Ishikawa (cell line): ENCODE measurements around the gene PDK4.

ENCODE experiments used
- CEBPB ChIP-seq: IDR thresholded peaks from 2 replicates; pipeline ENCODE4 v1.6.1; 2012
- CREB1 ChIP-seq: IDR thresholded peaks from 2 replicates; pipeline ENCODE4 v1.6.1; 2012; ENCODE audit warnings: low read depth
- EGR1 ChIP-seq: IDR thresholded peaks from 2 replicates; pipeline ENCODE4 v1.6.1; 2012
- EP300 ChIP-seq: IDR thresholded peaks from 2 replicates; pipeline ENCODE4 v1.6.1; 2012; ENCODE audit warnings: borderline replicate concordance
- FOXM1 ChIP-seq: IDR thresholded peaks from 2 replicates; pipeline ENCODE4 v1.6.1; 2012; ENCODE audit warnings: low read depth, borderline replicate concordance
- NFIC ChIP-seq: IDR thresholded peaks from 2 replicates; pipeline ENCODE4 v1.6.1; 2012
- RAD21 ChIP-seq: IDR thresholded peaks from 2 replicates; pipeline ENCODE4 v1.6.1; 2012; ENCODE audit warnings: low read depth
- TAF1 ChIP-seq: IDR thresholded peaks from 2 replicates; pipeline ENCODE4 v1.6.1; 2012; ENCODE audit warnings: low read depth, mild to moderate bottlenecking
- TCF12 ChIP-seq: IDR thresholded peaks from 2 replicates; pipeline ENCODE4 v1.6.1; 2012; ENCODE audit warnings: low read depth
- TEAD4 ChIP-seq: IDR thresholded peaks from 2 replicates; pipeline ENCODE4 v1.6.1; 2012
- YY1 ChIP-seq: IDR thresholded peaks from 2 replicates; pipeline ENCODE4 v1.6.1; 2012; ENCODE audit warnings: low read depth
- ZBTB7A ChIP-seq: IDR thresholded peaks from 2 replicates; pipeline ENCODE4 v1.6.1; 2012; ENCODE audit warnings: low read depth
- TF ChIP-seq, protein P1 (sequence below): IDR thresholded peaks from 2 replicates; pipeline ENCODE4 v1.6.1; 2012; ENCODE audit warnings: low read depth, mild to moderate bottlenecking
- TF ChIP-seq, protein P2 (sequence below): IDR thresholded peaks from 2 replicates; pipeline ENCODE4 v1.6.1; 2012

DNA sequence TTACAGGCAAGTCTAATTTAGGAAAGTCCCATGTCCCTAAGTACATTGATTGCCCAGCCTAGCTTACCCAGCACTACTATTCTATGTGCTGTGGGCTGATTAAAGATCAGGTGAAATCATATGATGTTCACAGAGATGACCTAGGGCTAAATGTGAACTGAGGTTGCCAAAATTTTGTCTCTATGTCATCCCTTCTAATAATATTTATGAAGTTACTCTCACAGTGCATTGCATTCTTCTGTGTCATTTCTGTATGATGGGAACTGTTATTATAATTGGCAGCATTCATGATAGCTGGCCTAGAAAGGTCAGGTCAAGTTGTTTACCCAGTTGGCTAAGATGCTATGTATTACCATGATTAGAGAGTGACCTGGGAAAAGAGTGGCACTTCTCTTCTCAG is 2.8 kb upstream of the PDK4 start:
- TF ChIP-seq CREB1 (no peak), TEAD4 (no peak), EGR1 (no peak), RAD21 (no peak), EP300 (no peak), NFIC (no peak), CEBPB (no peak), YY1 (no peak), TCF12 (no peak), TAF1 (no peak), ZBTB7A (no peak), FOXM1 (no peak)
- TF ChIP-seq, protein P1, sequence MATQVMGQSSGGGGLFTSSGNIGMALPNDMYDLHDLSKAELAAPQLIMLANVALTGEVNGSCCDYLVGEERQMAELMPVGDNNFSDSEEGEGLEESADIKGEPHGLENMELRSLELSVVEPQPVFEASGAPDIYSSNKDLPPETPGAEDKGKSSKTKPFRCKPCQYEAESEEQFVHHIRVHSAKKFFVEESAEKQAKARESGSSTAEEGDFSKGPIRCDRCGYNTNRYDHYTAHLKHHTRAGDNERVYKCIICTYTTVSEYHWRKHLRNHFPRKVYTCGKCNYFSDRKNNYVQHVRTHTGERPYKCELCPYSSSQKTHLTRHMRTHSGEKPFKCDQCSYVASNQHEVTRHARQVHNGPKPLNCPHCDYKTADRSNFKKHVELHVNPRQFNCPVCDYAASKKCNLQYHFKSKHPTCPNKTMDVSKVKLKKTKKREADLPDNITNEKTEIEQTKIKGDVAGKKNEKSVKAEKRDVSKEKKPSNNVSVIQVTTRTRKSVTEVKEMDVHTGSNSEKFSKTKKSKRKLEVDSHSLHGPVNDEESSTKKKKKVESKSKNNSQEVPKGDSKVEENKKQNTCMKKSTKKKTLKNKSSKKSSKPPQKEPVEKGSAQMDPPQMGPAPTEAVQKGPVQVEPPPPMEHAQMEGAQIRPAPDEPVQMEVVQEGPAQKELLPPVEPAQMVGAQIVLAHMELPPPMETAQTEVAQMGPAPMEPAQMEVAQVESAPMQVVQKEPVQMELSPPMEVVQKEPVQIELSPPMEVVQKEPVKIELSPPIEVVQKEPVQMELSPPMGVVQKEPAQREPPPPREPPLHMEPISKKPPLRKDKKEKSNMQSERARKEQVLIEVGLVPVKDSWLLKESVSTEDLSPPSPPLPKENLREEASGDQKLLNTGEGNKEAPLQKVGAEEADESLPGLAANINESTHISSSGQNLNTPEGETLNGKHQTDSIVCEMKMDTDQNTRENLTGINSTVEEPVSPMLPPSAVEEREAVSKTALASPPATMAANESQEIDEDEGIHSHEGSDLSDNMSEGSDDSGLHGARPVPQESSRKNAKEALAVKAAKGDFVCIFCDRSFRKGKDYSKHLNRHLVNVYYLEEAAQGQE: no peak
- TF ChIP-seq, protein P2, sequence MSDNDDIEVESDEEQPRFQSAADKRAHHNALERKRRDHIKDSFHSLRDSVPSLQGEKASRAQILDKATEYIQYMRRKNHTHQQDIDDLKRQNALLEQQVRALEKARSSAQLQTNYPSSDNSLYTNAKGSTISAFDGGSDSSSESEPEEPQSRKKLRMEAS: no peak
